HG03457 (cell line): ENCODE results near the gene DPH1.

ENCODE experiments used
- ATAC-seq: cut with Tn5 transposase; IDR thresholded peaks from one replicate; pipeline ENCODE4 v1.9.1; 2021; ENCODE audit warnings: moderate number of reproducible peaks; ENCODE audit not compliant: unreplicated experiment

DPH1 gene

DNA sequence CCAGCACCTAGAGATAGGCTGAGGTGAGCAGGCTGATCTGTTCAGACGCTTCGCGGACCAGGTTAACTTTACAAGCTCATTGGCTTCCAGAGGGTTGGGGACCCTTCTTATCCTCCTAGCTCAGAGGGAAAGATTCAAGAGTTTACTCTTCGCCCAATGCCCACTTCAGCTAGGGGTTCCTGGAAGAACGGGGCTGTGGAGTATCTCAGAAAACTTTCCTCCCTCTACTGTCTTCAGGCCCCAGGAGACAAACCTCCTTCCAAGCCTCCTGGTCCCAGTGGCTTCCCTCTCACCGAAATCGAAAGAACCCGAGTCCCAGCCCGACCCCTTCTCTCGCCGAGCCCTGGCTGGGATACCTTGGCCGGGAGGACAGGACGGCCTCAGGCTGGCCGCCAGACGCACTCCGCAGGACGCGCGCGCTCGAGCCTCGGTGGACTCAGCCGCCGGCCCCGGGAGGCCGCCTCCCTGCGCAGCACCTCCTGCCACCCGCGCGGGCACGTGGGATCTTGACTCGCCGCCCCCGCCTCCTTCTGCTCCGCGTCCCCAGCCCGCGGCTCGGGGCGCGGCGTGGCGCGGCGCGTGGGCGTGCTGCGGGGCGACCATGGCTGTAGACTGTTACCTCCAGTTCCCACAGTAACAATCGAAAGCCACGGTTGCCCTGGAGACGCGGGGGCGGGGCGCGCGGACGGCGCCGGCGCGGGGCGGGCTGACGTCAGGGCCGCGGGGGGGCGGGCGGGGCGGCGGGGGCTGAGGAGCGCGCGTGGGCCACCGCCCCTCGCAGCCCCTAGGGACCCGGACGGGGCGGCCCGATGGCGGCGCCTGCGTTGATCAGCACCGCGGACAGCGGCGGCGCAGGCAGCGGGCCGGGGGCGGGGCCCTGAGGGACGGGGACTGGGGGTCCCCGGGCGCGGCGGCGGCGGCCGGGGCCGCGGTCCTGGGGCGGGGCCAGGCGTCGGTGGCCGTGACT lies 19.7 kb downstream of the DPH1 start:
- no peak for ATAC-seq

DNA sequence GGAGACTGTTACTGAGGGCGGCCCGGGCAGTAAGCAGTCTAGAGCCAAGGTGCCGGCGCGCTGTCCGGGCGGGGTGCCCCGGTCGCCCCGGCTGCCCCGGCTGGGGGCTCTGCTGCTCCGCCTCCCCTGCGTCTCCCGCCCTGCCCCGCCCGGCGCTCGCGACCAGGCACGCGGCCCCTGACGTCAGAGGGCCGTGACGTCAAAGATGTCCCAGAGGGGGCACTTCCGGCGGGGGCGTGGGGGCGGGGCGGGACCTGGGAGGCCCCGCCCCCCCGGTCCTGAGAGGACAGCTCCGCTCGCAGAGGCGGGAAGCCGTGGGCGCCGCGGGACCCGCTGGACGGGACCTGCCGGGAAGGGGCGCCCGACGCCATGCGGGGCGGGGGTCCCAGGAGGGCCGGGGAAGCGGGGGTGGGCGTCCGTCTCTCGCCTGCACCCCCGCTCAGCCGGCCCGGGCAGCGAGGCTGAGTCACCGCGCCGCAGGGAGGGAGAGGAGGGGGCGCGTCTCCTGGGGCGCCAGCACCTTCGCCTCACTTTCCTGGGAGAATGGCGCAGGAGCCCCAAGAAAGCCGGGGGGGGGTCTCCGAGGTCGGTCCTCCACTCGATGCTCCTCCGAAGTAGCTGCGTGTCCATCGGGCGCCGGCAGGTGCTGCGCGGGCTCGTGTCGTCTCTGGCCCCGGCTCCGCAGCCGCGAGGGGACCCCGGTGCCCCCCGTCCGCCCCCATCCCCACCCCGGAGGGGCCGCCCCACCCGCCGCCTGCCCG lies 20.5 kb downstream of the DPH1 start:
- ATAC-seq: no peak

DNA sequence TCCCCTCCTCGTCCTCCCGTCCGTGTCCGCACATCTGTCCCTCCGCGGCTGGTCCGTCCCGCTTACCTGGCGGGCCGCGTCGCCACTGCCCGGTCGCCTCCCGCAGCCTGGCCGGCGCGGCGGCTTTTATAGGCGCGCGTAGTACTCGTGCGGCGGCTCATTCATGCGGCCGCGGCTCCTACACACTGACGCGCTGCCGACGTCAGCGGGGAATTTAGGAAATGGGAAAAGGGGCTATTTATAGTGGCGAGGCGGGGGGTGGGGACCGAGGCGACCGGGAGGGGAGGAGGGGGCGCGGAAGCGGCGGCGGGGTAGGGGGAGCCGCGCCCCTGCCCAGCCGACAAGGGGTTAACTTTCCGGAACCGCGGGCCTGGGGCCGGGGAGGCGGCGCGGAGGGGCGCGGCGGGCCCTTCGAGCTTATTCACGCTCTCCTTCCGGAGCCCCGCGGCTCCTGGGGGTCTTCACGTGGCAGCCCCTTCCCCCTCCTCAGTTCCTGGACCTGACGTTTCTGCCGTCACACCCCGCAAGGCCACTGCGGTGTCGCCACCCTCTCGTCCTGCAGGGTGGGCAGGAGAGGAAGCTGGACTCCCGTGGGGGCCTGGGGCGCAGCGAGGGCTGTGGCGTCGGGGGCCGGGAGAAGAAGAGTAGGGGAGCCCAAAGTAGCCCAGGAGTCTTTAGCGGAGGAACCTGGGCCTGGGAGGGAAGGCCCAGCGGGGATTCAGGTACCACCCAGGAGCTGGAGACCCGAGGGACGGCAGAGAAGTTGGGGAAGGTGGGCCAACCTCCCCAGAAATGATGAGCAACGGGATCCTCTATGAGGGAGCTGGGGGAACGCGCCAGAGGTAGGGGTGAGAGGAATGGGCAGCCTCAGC lies 21.3 kb downstream of the DPH1 start:
- ATAC-seq: no peak

DNA sequence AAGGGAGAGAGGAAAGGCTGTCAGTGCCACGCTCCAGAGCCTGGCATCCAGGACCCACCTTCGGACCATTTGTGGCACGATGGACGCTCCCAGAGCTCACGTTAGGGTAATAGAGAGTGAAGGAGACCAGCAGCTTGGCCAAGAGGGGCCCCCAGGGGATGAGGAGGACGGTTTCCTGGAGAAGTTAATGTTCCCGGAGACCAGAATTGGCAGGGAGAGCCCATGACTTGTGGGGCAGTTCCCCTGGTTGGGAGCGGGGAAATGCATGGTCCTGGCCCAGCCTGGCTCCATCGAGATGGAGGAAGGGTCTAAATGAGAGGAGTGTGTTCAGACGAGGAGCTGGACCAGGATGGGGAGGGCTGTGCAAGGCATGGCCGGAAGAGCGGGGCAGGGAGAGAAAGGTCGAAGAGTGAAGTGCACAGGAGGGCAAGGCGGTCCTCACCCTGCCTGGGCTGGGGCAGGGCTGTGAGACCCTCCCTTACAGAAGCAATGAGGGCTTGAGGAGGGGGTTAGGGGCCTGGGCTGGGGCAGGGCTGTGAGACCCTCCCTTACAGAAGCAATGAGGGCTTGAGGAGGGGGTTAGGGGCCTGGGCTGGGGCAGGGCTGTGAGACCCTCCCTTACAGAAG lies 22.1 kb downstream of the DPH1 start:
- ATAC-seq: no peak

DNA sequence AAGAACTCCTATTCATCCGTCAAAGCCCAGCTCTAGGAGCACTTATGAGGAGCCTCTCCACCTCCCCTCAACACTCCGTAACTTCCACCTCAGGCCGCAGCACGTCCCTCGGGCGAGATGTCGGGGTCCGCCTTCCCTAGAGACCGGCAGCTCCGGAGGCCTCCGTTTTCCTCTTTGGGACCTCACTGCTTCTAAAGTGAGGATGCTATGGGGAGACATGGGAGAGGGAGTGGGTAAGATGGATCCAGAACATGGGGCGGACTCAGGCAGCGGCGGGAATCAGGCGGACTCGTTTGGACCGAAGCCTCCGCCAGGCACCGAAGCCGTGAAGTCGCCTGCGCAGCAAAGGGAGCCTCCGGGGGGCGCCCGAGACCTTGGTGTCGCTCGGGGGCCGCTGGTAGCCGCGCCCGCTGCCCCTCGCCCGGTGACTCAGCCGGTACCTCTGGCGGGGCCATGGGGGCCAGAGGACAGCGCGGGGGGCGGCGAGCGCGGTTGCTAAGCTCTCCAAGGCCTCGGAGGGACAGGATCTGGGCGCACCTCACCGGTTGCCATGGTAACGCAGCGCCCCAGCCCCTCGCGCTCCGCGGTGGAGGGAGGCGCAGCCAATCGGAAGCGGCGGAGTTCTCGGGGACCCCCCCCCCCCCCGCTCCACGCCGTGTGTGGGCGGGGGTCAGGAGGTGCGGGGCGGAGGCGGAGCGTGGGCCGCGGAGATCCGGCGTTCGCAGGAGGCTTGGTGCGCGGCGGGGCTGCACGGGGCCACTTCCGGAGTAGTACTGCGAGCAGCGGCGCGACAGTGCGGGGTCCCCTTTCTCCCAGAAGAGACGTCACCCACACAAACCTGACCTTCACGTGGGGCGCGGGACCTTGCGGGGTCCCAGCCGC lies 23.7 kb downstream of the DPH1 start:
- ATAC-seq: no peak

DNA sequence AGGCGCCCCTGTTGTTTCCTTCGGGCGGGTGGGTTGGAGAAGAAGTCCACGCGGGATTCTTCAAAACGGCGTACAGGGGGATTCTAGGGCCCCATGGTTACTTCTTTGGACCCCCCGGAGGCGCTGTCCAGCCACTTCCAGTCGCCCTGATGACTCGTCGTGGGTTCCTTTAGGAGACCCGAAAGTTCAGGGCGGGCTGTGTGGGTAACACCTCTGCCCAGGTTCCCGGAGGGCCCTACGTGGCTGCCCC lies 24.2 kb downstream of the DPH1 start:
- ATAC-seq: no peak

DNA sequence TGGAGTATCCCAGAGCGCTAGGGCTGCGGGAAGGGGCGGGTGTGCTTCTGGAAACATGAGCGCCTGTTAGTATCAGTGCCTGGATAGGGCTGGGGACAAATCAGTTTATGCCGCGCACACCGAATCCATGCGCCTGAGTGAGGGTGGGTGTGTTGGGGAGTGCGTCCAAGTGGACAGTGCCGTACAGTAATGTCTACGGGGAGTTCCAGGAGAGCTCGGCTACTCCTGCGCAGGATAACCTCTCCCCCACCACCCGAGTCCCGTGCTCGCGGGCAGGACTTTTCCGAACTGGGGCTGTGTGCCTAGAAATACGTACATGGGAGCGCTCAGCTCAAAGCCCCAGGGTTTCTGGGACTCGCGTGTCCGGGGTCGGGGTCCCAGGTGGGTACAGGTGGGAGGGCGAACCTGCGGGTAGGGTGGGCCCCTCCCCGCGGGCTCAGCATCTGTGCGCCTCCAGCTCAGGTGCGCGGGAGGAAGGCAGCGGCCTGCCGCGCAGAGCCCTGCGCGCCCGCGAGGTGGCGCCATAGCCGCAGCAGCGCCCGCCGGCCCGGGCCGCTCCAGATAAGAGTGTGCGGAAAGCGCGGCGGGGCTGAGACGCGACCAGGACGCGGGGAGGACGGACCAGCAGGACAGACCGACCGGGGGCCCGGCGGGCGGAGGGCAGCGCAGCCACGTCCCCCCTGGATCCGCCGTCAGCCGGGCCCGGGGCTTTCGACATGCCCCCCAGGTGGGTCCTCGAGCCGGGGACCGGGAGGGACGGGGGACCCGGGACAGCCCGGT lies 24.7 kb downstream of the DPH1 start, which contains the start of gene HIC1:
HIC1 (plus strand) TSS at position 592 of the 780 bp plus-strand sequence. CDS start 1,588 bp downstream, outside the sequence.
- no peak for ATAC-seq

DNA sequence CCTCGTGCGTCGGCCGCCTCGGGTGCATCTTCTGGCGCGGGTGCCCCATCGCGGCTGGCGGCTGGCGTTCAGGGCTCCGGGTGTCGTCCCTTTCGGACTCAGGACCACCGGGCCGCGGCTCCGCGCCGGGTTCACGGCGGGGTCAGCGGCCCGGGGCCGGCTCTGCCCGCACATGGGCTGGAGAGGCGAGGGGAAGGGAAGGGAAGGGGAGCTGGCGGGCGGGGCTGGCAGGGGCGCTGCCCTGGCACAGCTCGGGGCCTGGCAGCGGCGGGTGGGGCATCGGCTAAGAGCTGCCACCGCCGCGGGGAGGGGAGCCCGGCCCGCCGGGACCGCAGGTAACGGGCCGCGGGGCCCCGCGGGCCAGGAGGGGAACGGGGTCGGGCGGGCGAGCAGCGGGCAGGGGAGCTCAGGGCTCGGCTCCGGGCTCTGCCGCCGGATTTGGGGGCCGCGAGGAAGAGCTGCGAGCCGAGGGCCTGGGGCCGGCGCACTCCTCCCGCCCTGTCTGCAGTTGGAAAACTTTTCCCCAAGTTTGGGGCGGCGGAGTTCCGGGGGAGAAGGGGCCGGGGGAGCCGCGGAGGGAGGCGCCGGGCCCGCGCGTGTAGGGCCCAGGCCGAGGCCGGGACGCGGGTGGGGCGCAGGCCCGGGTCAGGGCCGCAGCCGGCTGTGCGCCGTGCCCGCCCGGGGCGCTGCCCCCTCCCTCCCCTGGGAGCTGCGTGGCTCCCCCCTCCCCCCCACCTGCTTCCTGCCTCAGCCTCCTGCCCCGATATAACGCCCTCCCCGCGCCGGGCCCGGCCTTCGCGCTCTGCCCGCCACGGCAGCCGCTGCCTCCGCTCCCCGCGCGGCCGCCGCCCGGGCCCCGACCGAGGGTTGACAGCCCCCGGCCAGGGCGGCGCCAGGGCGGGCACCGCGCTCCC lies 25.6 kb downstream of the DPH1 start:
- ATAC-seq: no peak

DNA sequence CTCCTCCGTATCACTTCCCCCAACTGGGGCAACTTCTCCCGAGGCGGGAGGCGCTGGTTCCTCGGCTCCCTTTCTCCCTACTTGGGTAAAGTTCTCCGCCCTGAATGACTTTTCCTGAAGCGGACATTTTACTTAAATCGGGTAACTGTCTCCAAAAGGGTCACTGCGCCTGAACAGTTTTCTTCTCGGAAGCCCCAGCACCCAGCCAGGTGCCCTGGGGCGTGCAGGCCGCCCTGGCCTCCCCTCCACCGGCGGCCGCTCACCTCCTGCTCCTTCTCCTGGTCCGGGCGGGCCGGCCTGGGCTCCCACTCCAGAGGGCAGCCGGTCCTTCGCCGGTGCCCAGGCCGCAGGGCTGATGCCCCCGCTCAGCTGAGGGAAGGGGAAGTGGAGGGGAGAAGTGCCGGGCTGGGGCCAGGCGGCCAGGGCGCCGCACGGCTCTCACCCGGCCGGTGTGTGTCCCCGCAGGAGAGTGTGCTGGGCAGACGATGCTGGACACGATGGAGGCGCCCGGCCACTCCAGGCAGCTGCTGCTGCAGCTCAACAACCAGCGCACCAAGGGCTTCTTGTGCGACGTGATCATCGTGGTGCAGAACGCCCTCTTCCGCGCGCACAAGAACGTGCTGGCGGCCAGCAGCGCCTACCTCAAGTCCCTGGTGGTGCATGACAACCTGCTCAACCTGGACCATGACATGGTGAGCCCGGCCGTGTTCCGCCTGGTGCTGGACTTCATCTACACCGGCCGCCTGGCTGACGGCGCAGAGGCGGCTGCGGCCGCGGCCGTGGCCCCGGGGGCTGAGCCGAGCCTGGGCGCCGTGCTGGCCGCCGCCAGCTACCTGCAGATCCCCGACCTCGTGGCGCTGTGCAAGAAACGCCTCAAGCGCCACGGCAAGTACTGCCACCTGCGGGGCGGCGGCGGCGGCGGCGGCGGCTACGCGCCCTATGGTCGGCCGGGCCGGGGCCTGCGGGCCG lies 26.5 kb downstream of the DPH1 start:
- no peak for ATAC-seq

DNA sequence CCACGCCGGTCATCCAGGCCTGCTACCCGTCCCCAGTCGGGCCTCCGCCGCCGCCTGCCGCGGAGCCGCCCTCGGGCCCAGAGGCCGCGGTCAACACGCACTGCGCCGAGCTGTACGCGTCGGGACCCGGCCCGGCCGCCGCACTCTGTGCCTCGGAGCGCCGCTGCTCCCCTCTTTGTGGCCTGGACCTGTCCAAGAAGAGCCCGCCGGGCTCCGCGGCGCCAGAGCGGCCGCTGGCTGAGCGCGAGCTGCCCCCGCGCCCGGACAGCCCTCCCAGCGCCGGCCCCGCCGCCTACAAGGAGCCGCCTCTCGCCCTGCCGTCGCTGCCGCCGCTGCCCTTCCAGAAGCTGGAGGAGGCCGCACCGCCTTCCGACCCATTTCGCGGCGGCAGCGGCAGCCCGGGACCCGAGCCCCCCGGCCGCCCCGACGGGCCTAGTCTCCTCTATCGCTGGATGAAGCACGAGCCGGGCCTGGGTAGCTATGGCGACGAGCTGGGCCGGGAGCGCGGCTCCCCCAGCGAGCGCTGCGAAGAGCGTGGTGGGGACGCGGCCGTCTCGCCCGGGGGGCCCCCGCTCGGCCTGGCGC lies 27.3 kb downstream of the DPH1 start:
- ATAC-seq: no peak

DNA sequence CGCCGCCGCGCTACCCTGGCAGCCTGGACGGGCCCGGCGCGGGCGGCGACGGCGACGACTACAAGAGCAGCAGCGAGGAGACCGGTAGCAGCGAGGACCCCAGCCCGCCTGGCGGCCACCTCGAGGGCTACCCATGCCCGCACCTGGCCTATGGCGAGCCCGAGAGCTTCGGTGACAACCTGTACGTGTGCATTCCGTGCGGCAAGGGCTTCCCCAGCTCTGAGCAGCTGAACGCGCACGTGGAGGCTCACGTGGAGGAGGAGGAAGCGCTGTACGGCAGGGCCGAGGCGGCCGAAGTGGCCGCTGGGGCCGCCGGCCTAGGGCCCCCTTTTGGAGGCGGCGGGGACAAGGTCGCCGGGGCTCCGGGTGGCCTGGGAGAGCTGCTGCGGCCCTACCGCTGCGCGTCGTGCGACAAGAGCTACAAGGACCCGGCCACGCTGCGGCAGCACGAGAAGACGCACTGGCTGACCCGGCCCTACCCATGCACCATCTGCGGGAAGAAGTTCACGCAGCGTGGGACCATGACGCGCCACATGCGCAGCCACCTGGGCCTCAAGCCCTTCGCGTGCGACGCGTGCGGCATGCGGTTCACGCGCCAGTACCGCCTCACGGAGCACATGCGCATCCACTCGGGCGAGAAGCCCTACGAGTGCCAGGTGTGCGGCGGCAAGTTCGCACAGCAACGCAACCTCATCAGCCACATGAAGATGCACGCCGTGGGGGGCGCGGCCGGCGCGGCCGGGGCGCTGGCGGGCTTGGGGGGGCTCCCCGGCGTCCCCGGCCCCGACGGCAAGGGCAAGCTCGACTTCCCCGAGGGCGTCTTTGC lies 28.0 kb downstream of the DPH1 start:
- no peak for ATAC-seq

DNA sequence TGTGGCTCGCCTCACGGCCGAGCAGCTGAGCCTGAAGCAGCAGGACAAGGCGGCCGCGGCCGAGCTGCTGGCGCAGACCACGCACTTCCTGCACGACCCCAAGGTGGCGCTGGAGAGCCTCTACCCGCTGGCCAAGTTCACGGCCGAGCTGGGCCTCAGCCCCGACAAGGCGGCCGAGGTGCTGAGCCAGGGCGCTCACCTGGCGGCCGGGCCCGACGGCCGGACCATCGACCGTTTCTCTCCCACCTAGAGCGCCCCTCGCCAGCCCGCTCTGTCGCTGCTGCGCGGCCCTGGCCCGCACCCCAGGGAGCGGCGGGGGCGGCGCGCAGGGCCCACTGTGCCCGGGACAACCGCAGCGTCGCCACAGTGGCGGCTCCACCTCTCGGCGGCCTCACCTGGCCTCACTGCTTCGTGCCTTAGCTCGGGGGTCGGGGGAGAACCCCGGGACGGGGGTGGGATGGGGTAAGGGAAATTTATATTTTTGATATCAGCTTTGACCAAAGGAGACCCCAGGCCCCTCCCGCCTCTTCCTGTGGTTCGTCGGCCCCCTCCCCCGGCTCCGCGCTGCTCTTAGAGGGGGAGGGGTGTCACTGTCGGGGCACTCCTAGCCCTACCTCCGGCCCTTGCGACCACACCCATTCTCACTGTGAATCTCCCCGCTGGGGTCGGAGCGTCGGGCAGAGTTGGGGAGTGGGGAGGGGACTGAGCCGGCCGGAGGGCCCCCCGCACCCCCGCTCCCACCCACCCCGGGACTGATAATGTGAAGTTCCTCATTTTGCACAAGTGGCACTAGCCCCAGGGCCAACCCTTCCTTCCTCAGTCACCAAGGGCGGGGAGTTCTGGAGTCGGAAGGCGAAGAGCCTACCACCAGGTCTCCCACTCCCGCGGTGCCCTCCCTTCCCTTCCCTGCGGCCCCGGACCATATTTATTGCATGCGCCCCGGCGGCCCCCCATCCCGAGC lies 28.9 kb downstream of the DPH1 start:
- ATAC-seq: no peak

DNA sequence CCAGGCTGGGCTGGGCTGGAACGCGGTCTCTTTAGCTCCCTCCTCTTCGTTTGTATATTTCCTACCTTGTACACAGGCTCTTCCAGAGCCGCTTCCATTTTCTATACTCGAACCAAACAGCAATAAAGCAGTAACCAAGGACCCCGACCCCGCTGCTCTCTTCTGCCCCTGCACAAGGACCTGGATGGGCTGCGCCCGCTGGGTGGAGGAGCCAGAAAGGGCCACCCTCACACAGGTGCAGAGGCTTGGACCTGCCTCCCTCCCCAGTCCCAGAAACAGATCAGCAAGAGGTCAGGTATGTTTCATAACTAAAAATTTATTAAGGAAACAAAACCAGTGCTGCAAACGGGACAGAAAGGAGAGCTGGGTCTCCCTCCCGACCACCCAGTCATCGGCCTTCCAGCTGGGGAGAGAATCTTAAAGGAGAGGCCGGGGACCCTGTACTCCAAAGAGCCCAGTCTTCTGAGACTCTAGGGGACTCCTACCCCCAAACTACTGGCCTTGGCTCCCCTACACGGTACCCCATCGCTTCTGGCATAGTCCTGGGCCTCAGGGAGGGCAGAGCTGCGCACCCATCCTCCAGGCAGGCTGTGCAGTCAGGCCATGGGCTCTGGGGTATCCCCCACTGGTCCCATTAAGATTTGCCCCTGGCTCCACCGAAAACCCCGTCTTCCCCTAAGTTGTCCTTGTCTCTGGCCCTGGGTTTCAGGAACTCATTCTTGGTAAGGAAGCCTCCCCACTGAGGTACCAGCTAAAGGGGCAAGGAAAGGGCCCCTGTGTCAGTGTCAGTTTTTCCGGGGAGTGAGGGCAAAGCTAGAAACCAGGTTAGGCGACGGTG lies 29.8 kb downstream of the DPH1 start:
- ATAC-seq: no peak

DNA sequence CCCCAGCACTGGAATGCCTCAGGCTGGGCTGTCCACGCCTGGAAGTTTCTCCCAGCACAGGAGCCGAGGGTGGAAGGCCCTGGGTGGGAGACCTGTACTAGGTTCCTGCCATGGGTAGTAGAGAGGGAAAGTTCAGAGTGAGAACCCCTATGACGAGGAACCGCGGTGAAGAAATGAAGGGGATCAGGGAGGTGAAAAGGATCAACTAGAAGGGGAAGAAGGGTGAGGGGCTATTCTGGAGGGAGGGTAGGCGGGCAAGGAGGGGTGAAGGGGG lies 30.4 kb downstream of the DPH1 start:
- no peak for ATAC-seq
